ENCODE results near the gene IFNAR1. TPM values are rescaled to one million over a fixed set of nuclear protein-coding genes. Genes with fewer than 3 reads are reported as not detected.

Gene IFNAR1
- total and polyA plus RNA-seq, 2 of the 8 experiments (the other 6 are each of a cell fraction or from before 2014, with no cell fraction given): 3.1 to 17.1 TPM

- no peak for TF ChIP-seq RAD21 (IDR thresholded peaks at IDR 0.05 in 1 of 2, conservative IDR thresholded peaks at IDR 0.05 in 1 of 2; ENCODE audit: low read depth in 2 of 2, low read length in 2 of 2)
- TF ChIP-seq, protein P1, sequence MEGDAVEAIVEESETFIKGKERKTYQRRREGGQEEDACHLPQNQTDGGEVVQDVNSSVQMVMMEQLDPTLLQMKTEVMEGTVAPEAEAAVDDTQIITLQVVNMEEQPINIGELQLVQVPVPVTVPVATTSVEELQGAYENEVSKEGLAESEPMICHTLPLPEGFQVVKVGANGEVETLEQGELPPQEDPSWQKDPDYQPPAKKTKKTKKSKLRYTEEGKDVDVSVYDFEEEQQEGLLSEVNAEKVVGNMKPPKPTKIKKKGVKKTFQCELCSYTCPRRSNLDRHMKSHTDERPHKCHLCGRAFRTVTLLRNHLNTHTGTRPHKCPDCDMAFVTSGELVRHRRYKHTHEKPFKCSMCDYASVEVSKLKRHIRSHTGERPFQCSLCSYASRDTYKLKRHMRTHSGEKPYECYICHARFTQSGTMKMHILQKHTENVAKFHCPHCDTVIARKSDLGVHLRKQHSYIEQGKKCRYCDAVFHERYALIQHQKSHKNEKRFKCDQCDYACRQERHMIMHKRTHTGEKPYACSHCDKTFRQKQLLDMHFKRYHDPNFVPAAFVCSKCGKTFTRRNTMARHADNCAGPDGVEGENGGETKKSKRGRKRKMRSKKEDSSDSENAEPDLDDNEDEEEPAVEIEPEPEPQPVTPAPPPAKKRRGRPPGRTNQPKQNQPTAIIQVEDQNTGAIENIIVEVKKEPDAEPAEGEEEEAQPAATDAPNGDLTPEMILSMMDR (IDR thresholded peaks at IDR 0.05; ENCODE audit: control extremely low read depth in 1 of 3, insufficient read depth in 1 of 3, low read depth in 1 of 3, low read length in 3 of 3): no peak
- TF ChIP-seq CREB1 (IDR thresholded peaks at IDR 0.05): no peak
- no peak for TF ChIP-seq MAX (IDR thresholded peaks at IDR 0.05)
- no peak for TF ChIP-seq CBX5 (IDR thresholded peaks at IDR 0.05; ENCODE audit: low read depth, low read length)
These were observed 40.1 kb downstream of the IFNAR1 start (continued) for GRCh38 chr21:33364830-33365229.
